Immature natural killer cell (primary cell): ENCODE measurements around the gene LDLR. TPM values are rescaled to one million over a fixed set of nuclear protein-coding genes. Genes with fewer than 3 reads are reported as not detected.
A peak's percentile ranks its signal among the peaks of the same experiment; 100 is the strongest.
"Not testable (repeated sequence)": the region's sequence is repeated elsewhere in the genome, so short reads cannot be mapped to it uniquely, and the experiment has no call there.

Experiments used
- DNase-seq, 3 donors: peaks; one replicate each; pipeline ENCODE4 v3.0.0; 2022; ENCODE audit warnings: mixed read lengths in 1 of 3
- H3K27ac Mint-ChIP-seq, 6 donors: one replicate each; pipeline ENCODE4 v1.8.0; 2020; ENCODE audit warnings: mixed read lengths in 6 of 6, mild to moderate bottlenecking in 5 of 6, inconsistent platforms in 4 of 6, moderate library complexity in 3 of 6
- H3K27me3 Mint-ChIP-seq, 3 donors: one replicate each; pipeline ENCODE4 v1.8.0; 2020 to 2021; ENCODE audit warnings: low read depth in 3 of 3, mild to moderate bottlenecking in 3 of 3, mixed read lengths in 3 of 3, moderate library complexity in 3 of 3, inconsistent platforms in 1 of 3
- H3K36me3 Mint-ChIP-seq, 3 donors: one replicate each; pipeline ENCODE4 v1.8.0; 2020; ENCODE audit warnings: mixed read lengths in 3 of 3, inconsistent platforms in 2 of 3, mild to moderate bottlenecking in 2 of 3
- H3K4me1 Mint-ChIP-seq, 2 donors: one replicate each; pipeline ENCODE4 v1.8.0; 2020; ENCODE audit warnings: inconsistent platforms in 2 of 2, mild to moderate bottlenecking in 2 of 2, mixed read lengths in 2 of 2, moderate library complexity in 1 of 2
- H3K4me3 Mint-ChIP-seq, 5 donors: one replicate each; pipeline ENCODE4 v1.8.0; 2020; ENCODE audit warnings: mild to moderate bottlenecking in 5 of 5, mixed read lengths in 5 of 5, inconsistent platforms in 3 of 5, moderate library complexity in 3 of 5
- H3K9me3 Mint-ChIP-seq, 6 donors: one replicate each; pipeline ENCODE4 v1.8.0; 2020; ENCODE audit warnings: mild to moderate bottlenecking in 6 of 6, mixed read lengths in 6 of 6, inconsistent platforms in 4 of 6, moderate library complexity in 3 of 6
- polyA plus RNA-seq, 3 donors: library from polyadenylated mRNA; unstranded; fragments of 300-500 nt; fragmentation: Illumina TruSeq; gene quantifications; one replicate each; pipeline ENCODE4 v1.2.3, GENCODE V29; 2021

The LDLR gene
- polyA plus RNA-seq, 3 donors from 2014 or later: 10.8 to 28.1 (median 22.8) TPM

DNA sequence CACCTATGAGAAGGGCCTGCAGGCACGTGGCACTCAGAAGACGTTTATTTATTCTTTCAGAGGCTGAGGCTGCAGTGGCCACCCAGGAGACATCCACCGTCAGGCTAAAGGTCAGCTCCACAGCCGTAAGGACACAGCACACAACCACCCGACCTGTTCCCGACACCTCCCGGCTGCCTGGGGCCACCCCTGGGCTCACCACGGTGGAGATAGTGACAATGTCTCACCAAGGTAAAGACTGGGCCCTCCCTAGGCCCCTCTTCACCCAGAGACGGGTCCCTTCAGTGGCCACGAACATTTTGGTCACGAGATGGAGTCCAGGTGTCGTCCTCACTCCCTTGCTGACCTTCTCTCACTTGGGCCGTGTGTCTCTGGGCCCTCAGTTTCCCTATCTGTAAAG is 33.9 kb downstream of the LDLR start:
- H3K4me1 Mint-ChIP-seq: peaks cover 2 to 6% of the 10 kb centered on the region in 2 donors
- no peak for DNase-seq
- no peaks in the 10 kb centered on the region for H3K27me3 Mint-ChIP-seq
- no peak overlapping the region for H3K4me3 Mint-ChIP-seq
- H3K27ac Mint-ChIP-seq: no peak overlapping the region
- H3K36me3 Mint-ChIP-seq: peaks cover 16 to 32% (median 21%) of the 10 kb centered on the region in 3 donors
- no peaks in the 10 kb centered on the region for H3K9me3 Mint-ChIP-seq

DNA sequence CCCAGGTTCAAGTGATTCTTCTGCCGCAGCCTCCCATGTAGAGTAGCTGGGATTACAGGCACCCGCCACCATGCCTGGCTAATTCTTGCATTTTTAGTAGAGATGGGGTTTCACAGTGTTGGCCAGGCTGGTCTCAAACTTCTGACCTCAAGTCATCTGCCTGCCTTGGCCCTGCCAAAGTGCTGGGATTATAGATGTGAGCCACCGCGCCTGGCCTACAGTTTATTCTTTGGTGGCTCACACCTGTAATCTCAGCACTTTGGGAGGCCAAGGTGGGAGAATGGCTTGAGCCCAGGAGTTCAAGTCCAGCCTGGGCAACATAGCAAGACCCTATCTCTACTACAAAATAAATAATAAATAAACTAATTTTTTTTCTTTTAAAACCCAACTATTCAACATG is 34.9 kb downstream of the LDLR start:
- H3K36me3 Mint-ChIP-seq: peaks cover 13 to 28% (median 21%) of the 10 kb centered on the region in 3 donors
- not testable (repeated sequence) for H3K27ac Mint-ChIP-seq, DNase-seq, H3K27me3 Mint-ChIP-seq, H3K9me3 Mint-ChIP-seq, H3K4me3 Mint-ChIP-seq, H3K4me1 Mint-ChIP-seq

- peak; percentile 52 to 56 (median 56) for DNase-seq
- peaks cover 7 to 11% of the 10 kb centered on the region in 2 donors for H3K4me1 Mint-ChIP-seq
- H3K27me3 Mint-ChIP-seq: peaks cover 0 to 1% (median 0%) of the 10 kb centered on the region in 3 donors
- H3K36me3 Mint-ChIP-seq: peaks cover 10 to 18% (median 11%) of the 10 kb centered on the region in 3 donors
- H3K9me3 Mint-ChIP-seq: no peaks in the 10 kb centered on the region
- no peak overlapping the region for H3K4me3 Mint-ChIP-seq
- peak overlapping the region in 2 of 6 donors; percentile 9 to 74 for H3K27ac Mint-ChIP-seq
Observed at GRCh38 chr19:11125994-11126685, 36.9 kb downstream of the LDLR start.

DNA sequence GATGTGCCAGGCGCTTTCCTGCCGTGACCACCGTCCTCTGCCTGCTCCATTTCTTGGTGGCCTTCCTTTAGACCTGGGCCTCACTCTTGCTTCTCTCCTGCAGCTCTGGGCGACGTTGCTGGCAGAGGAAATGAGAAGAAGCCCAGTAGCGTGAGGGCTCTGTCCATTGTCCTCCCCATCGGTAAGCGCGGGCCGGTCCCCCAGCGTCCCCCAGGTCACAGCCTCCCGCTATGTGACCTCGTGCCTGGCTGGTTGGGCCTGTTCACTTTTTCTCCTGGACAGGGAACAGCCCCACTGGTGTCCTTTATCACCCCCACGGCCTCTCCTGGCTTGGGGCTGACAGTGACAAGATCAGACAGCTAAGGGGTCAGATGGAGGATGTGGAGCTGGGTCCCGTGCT is 38.6 kb downstream of the LDLR start:
- Mint-ChIP-seq H3K27ac (no peak overlapping the region), H3K4me3 (no peak overlapping the region), H3K9me3 (no peaks in the 10 kb centered on the region), H3K36me3 (peaks cover 10 to 28% (median 15%) of the 10 kb centered on the region in 3 donors), H3K4me1 (peaks cover 10 to 17% of the 10 kb centered on the region in 2 donors), H3K27me3 (peaks cover 0 to 2% (median 1%) of the 10 kb centered on the region in 3 donors)
- no peak for DNase-seq

GRCh38 chr19:11130824-11131455 is 41.7 kb downstream of the LDLR start:
- Mint-ChIP-seq H3K27ac (peak overlapping the region in 3 of 6 donors; percentile 57 to 70 (median 69)), H3K36me3 (peaks cover 10 to 25% (median 12%) of the 10 kb centered on the region in 3 donors), H3K27me3 (peaks cover 0 to 2% (median 1%) of the 10 kb centered on the region in 3 donors), H3K4me3 (no peak overlapping the region), H3K9me3 (no peaks in the 10 kb centered on the region), H3K4me1 (peaks cover 10 to 15% of the 10 kb centered on the region in 2 donors)
- DNase-seq: peak; percentile 57 to 64 (median 61)

DNA sequence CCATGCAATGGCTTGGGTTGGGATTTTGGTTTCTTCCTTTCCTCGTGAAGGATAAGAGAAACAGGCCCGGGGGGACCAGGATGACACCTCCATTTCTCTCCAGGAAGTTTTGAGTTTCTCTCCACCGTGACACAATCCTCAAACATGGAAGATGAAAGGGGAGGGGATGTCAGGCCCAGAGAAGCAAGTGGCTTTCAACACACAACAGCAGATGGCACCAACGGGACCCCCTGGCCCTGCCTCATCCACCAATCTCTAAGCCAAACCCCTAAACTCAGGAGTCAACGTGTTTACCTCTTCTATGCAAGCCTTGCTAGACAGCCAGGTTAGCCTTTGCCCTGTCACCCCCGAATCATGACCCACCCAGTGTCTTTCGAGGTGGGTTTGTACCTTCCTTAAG is 42.2 kb downstream of the LDLR start:
- Mint-ChIP-seq H3K36me3 (peaks cover 5 to 21% (median 12%) of the 10 kb centered on the region in 3 donors), H3K4me1 (peaks cover 10% of the 10 kb centered on the region in 2 donors), H3K27ac (peak overlapping the region in 2 of 6 donors; percentile 33 to 62), H3K27me3 (peaks cover 0 to 2% (median 1%) of the 10 kb centered on the region in 3 donors), H3K4me3 (no peak overlapping the region), H3K9me3 (no peaks in the 10 kb centered on the region)
- no peak for DNase-seq

DNA sequence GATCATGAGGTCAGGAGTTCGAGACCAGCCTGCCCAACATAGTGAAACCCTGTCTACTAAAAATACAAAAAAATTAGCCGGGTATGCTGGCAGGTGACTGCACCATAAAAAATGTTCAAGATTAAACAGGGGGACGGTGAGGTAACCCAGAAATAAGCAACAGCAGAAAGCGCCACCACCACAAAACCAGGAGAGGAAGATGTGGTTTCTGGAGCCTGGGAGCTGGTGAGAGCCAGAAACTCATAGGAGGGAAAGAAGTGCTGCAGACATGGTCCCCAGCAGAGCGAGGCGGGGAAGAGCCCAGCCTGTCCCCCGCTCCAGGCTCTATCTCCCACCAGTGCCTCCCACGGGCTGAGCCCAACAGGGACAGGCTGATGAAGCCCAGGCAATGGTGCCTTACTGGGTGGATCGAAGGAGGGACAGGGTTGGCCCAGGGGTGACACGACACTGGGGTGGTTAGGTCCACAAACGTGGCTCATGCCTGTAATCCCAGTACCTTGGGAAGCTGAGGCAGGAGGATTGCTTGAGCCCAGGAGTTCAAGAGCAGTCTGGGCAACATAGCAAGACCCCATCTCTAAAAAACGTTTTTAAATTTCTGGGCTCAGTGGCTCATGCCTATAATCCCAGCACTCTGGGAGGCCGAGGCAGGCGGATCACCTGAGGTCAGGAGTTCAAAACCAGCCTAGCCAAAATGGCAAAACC is 47.3 kb downstream of the LDLR start:
- H3K36me3 Mint-ChIP-seq: peaks cover 0 to 6% (median under 1%) of the 10 kb centered on the region in 3 donors
- H3K27ac Mint-ChIP-seq: peak overlapping the region in 1 of 6 donors; percentile 61
- H3K4me1 Mint-ChIP-seq: peaks cover 8 to 14% of the 10 kb centered on the region in 2 donors
- no peak for DNase-seq
- peak overlapping the region in 3 of 5 donors; percentile 41 to 48 (median 42) for H3K4me3 Mint-ChIP-seq
- peaks cover 0 to 3% (median 2%) of the 10 kb centered on the region in 3 donors for H3K27me3 Mint-ChIP-seq
- no peaks in the 10 kb centered on the region for H3K9me3 Mint-ChIP-seq

DNA sequence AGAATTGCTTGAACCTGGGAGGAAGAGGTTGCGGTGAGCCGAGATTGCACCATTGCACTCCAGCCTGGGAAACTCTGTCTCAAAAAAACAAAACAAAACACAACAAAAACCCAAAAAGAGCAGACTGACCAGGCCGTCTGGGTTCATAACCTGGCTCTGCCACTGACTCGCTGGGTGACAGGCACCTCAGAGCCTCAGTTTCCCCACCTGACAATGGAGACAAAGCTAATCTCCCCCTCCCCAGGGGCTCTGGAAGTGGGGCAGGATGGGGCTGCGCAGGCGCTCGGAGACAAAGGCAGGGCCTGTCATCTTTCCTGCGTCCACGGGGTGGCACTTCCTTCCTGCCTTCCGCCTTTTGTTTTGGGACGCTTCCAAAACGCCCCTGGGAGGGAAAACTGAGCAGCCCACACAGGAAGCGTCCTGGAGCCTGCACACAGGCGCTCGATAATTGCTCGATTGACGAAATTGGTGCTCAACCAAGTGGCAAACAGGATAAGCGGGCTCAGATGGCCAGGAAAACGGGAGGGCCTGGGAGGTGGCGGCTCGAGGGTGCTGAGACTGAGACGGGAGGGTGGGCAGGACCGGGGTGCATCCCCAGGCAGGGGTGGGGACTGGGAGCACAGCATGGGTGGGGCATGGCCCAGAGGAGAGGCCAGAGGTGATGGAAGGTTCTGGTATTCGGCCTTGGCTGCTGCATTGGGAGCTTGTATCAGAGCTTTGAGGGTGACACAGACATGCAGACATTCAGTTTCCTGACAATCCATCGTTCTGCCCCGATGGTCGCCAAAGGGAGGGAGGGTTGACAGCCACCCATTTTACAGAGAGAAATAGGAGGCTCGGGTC is 48.5 kb downstream of the LDLR start:
- Mint-ChIP-seq H3K36me3 (no peaks in the 10 kb centered on the region), H3K27ac (peak overlapping the region in 4 of 6 donors; percentile 43 to 83 (median 68)), H3K4me3 (peak overlapping the region; percentile 52 to 87 (median 86)), H3K4me1 (peaks cover 7 to 13% of the 10 kb centered on the region in 2 donors), H3K27me3 (peaks cover 0 to 3% (median 0%) of the 10 kb centered on the region in 3 donors), H3K9me3 (no peaks in the 10 kb centered on the region)
- peak; percentile 20 to 50 (median 28) for DNase-seq

DNA sequence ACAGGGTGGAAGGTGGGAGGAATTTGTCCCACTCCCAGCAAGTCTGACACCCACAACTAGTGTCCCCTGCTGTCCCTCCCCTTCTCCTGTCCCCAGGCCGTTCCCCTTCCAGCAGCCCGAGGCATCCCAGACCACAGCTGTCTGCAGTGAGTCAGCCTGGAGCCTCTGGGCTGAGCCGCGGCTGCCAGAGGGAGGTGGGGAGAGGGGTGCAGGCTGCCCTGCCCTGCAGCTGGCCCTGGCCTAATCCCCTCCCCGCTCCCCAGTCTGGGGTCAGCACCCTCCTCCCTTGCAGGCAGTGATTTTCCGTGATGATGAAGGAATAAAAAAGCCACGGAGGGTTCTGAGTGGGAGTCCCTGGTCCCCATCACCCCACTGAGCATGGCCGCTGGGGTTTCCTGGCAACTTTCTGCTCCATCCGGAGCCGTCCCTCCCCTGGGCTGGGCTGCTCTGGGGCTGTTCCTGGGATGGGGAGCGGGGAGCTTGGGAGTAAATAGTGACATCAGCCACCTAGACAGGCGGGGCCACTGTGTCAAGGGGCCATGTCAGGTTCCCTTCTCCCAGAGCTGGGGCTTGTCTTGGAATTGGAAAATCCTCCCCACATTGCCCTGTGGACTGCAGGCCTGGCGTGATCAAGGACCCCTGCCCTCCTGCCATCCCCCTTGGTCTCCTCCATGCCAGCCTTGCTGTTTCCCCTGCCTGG is 49.5 kb downstream of the LDLR start:
- Mint-ChIP-seq H3K36me3 (no peaks in the 10 kb centered on the region), H3K4me3 (no peak overlapping the region), H3K27ac (no peak overlapping the region), H3K9me3 (no peaks in the 10 kb centered on the region), H3K4me1 (peaks cover 7 to 13% of the 10 kb centered on the region in 2 donors), H3K27me3 (peaks cover 0 to 3% (median 0%) of the 10 kb centered on the region in 3 donors)
- DNase-seq: no peak

GRCh38 chr19:11140023-11140538 is 50.8 kb downstream of the LDLR start:
- H3K27ac Mint-ChIP-seq: not testable (repeated sequence)

GRCh38 chr19:11140896-11141295 is 51.6 kb downstream of the LDLR start:
- Mint-ChIP-seq H3K27me3 (peaks cover 0 to 3% (median 0%) of the 10 kb centered on the region in 3 donors), H3K4me1 (peaks cover 7 to 13% of the 10 kb centered on the region in 2 donors), H3K4me3 (no peak overlapping the region)

More at GRCh38 chr19:11140023-11140538, 50.8 kb downstream of the LDLR start:
- not testable (repeated sequence) for H3K4me3 Mint-ChIP-seq, H3K27me3 Mint-ChIP-seq, H3K36me3 Mint-ChIP-seq, H3K9me3 Mint-ChIP-seq, DNase-seq
- H3K4me1 Mint-ChIP-seq: peaks cover 7 to 13% of the 10 kb centered on the region in 2 donors

GRCh38 chr19:11141937-11142527 is 52.8 kb downstream of the LDLR start:
- H3K27ac Mint-ChIP-seq: no peak overlapping the region
- DNase-seq: no peak
- H3K27me3 Mint-ChIP-seq: peaks cover 0 to 3% (median 0%) of the 10 kb centered on the region in 3 donors
- peaks cover 7 to 8% of the 10 kb centered on the region in 2 donors for H3K4me1 Mint-ChIP-seq
- peaks cover 0 to 3% (median 0%) of the 10 kb centered on the region in 3 donors for H3K36me3 Mint-ChIP-seq
- no peak overlapping the region for H3K4me3 Mint-ChIP-seq
- no peaks in the 10 kb centered on the region for H3K9me3 Mint-ChIP-seq

More at GRCh38 chr19:11140896-11141295, 51.6 kb downstream of the LDLR start:
- no peak overlapping the region for H3K27ac Mint-ChIP-seq
- no peak for DNase-seq
- H3K9me3 Mint-ChIP-seq: no peaks in the 10 kb centered on the region
- no peaks in the 10 kb centered on the region for H3K36me3 Mint-ChIP-seq
